H1 (cell line): ENCODE results near the gene RRAS. TPM values are rescaled to one million over a fixed set of nuclear protein-coding genes. Genes with fewer than 3 reads are reported as not detected.

ENCODE experiments used
- CHD7 ChIP-seq: fragments of 300-600 bp; sonication (generic); IDR thresholded peaks from 2 replicates; pipeline ENCODE4 v1.7.1; 2012; ENCODE audit warnings: low read length, moderate library complexity, mild to moderate bottlenecking, inconsistent platforms; ENCODE audit not compliant: insufficient replicate concordance
- MAX ChIP-seq: IDR thresholded peaks from 2 replicates; pipeline ENCODE4 v1.6.1; 2012; ENCODE audit warnings: inconsistent platforms
- SP2 ChIP-seq: IDR thresholded peaks from 2 replicates; pipeline ENCODE4 v1.6.1; 2012; ENCODE audit warnings: mild to moderate bottlenecking, low read length, inconsistent platforms
- polyA plus RNA-seq, 7 experiments: library from polyadenylated mRNA; depleted of rRNA in 3 of 7; stranded (reverse) in 5 of 7; unstranded in 2 of 7; fragments of >200 nt in 5 of 7; fragments of 200-250 nt in 2 of 7; gene quantifications; 1 replicate in 5 of 7; 2 replicates in 1 of 7; 4 replicates in 1 of 7; pipeline versions ENCODE4 v1.2.1 to v1.2.3, GENCODE V29; 2011 to 2013; ENCODE audit warnings: missing spikeins in 2 of 7, mixed read lengths in 2 of 7
- total RNA-seq: library from RNA; stranded (reverse); fragmentation: NEBNext Ultra II Directional; extraction: Animal tissue kit (Norgen Biotek cat#: 25700); gene quantifications from 2 replicates; pipeline ENCODE4 v1.2.1, GENCODE V29; 2021
- TF ChIP-seq, protein P1 (sequence below): IDR thresholded peaks from 2 replicates; pipeline ENCODE4 v1.6.1; 2012; ENCODE audit warnings: inconsistent platforms

Gene RRAS
- total and polyA plus RNA-seq, 2 of the 8 experiments (the other 6 are each of a cell fraction or from before 2014, with no cell fraction given), result 17.7 to 49.1 TPM

DNA sequence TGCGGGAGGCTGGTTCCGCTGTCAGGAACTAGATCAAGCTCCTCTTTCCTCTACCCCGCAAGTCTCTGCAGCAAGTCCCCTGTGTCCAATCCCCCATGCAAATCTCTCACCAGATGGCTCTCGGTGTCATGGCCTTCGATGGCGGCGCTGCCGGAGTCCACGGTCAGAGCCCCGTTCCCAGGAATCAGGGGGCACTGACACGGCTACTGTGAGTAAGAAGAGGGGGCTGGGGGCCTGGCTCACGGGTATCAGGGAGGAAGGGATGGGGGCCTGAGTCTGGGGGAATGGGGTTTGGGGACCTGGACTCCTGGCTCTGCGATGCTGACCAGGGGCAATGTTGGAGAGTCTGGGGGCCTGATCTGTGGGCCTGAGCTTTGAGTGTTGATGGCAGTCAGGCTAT lies 6.1 kb upstream of the RRAS start (continued):
- TF ChIP-seq CHD7 (no peak), MAX (no peak), SP2 (no peak)
- TF ChIP-seq, protein P1, sequence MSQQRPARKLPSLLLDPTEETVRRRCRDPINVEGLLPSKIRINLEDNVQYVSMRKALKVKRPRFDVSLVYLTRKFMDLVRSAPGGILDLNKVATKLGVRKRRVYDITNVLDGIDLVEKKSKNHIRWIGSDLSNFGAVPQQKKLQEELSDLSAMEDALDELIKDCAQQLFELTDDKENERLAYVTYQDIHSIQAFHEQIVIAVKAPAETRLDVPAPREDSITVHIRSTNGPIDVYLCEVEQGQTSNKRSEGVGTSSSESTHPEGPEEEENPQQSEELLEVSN, result no peak
